Measurements from ENCODE around the gene P2RY13.

Gene P2RY13

DNA sequence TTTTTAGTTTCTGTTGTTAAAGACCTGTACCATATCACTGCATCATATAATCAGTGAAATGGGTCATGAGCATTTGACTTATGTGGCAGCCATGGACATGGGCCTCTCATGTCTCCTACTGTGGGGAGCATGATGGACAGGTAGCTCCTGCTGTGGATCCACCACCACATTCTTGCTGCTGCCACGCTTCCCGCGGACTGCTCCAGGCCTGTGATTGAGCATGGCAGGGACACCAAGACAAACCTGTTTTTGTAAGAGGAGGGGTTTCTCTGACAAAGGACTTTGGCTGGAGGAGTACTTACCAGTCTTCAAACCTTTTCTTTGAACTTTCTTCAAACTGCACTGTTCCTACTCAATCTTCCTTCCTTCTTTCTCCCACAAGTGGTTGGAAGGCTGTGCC is 33.1 kb downstream of the P2RY13 start:
- Histone ChIP-seq H3K4me3 (ENCODE audit: low read depth, low read length) (no peak overlapping the region), H3K27me3 (ENCODE audit: control insufficient read depth, insufficient read depth, low read length) (no peaks in the 10 kb centered on the region), H3K9me3 (ENCODE audit: control insufficient read depth, insufficient read depth, low read length) (no peaks in the 10 kb centered on the region), H3K9ac (ENCODE audit: low read depth, low read length) (no peak overlapping the region), H3K27ac (ENCODE audit: low read depth, low read length) (no peak overlapping the region), H3K36me3 (ENCODE audit: control insufficient read depth, insufficient read depth, low read length) (no peaks in the 10 kb centered on the region), H3K4me1 (ENCODE audit: control insufficient read depth, insufficient read depth, low read length) (no peaks in the 10 kb centered on the region; the same call in 1 of the 2 replicates)

DNA sequence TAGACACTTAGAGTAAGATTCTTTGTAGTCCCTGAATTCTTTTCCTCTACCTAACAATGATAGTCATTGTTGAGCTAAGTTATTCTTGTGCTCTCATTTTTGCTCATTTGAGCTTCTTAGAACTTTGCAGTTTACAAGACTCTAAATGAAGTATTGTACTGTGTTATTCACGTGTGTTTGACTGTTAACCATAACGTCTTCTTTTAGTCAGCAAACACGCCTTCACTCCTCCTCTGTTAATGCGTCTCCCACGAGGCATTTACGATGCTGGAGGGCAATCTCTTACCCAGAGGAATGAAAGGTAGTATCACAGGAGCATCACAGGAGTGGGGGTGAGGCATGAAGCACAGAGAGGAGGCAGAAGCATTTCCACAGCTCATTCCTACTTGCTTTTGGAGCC is 36.2 kb downstream of the P2RY13 start:
- Histone ChIP-seq H3K36me3 (ENCODE audit: control insufficient read depth, insufficient read depth, low read length) (no peaks in the 10 kb centered on the region), H3K9me3 (ENCODE audit: control insufficient read depth, insufficient read depth, low read length) (no peaks in the 10 kb centered on the region), H3K4me3 (ENCODE audit: low read depth, low read length) (no peak overlapping the region)

GRCh38 chr3:151290673-151291072 is 38.7 kb downstream of the P2RY13 start:
- Histone ChIP-seq H3K9ac (ENCODE audit: low read depth, low read length) (no peak overlapping the region), H3K9me3 (ENCODE audit: control insufficient read depth, insufficient read depth, low read length) (no peaks in the 10 kb centered on the region), H3K27me3 (ENCODE audit: control insufficient read depth, insufficient read depth, low read length) (no peaks in the 10 kb centered on the region), H3K27ac (ENCODE audit: low read depth, low read length) (no peak overlapping the region), H3K4me3 (ENCODE audit: low read depth, low read length) (no peak overlapping the region), H3K36me3 (ENCODE audit: control insufficient read depth, insufficient read depth, low read length) (no peaks in the 10 kb centered on the region), H3K4me1 (ENCODE audit: control insufficient read depth, insufficient read depth, low read length) (0 out of 2 replicates have a peak, but pooled peaks cover 7% of the 10 kb centered on the region)

More for the DNA sequence above, 36.2 kb downstream of the P2RY13 start:
- Histone ChIP-seq H3K4me1 (ENCODE audit: control insufficient read depth, insufficient read depth, low read length) (no peaks in the 10 kb centered on the region), H3K27me3 (ENCODE audit: control insufficient read depth, insufficient read depth, low read length) (no peaks in the 10 kb centered on the region), H3K9ac (ENCODE audit: low read depth, low read length) (no peak overlapping the region), H3K27ac (ENCODE audit: low read depth, low read length) (no peak overlapping the region)

DNA sequence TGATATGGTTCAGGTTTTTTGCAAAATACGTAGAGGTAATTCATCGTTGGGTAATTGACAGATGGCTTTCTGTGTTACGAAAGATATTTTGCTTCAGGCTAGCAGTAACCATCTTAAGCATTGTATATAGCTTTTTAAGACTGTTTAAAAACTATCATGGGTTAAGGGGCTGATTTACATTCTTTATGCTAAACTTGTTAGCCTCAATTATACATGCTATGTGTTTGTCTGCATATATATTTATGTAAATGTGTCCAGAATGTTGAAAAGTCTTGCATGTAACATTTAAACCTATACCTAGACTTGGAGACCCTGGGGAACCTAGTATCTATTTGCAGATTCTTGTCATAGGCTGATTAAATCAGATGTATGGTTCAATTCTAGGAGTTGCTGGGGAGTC is 39.9 kb downstream of the P2RY13 start:
- no peaks in the 10 kb centered on the region for H3K36me3 ChIP-seq (ENCODE audit: control insufficient read depth, insufficient read depth, low read length)
- 0 out of 2 replicates have a peak, but pooled peaks cover 7% of the 10 kb centered on the region for H3K4me1 ChIP-seq (ENCODE audit: control insufficient read depth, insufficient read depth, low read length)
- H3K4me3 ChIP-seq (ENCODE audit: low read depth, low read length), result no peak overlapping the region
- H3K27me3 ChIP-seq (ENCODE audit: control insufficient read depth, insufficient read depth, low read length), result no peaks in the 10 kb centered on the region
- H3K27ac ChIP-seq (ENCODE audit: low read depth, low read length), result no peak overlapping the region
- no peak overlapping the region for H3K9ac ChIP-seq (ENCODE audit: low read depth, low read length)
- no peaks in the 10 kb centered on the region for H3K9me3 ChIP-seq (ENCODE audit: control insufficient read depth, insufficient read depth, low read length)

DNA sequence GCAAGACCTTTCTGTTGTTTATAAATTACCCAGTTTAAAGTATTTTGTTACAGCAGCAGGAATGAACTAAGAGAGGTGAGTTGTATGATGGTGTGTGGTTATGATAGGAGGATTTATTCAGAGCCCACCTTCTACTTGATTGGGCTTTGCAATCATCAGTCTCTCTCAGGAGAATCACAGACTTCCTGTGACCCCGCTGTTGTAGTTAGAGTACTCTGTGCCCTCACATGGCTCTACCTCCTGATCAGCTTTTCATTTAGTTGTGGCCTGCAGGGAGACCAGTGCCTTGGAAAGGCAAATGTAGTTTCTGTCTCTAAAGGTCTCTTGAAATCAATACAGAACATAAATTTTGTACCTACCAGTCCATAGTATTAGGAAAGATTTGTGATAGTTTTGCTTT is 43.4 kb downstream of the P2RY13 start:
- Histone ChIP-seq H3K36me3 (ENCODE audit: control insufficient read depth, insufficient read depth, low read length) (no peaks in the 10 kb centered on the region), H3K9me3 (ENCODE audit: control insufficient read depth, insufficient read depth, low read length) (no peaks in the 10 kb centered on the region), H3K4me3 (ENCODE audit: low read depth, low read length) (no peak overlapping the region), H3K9ac (ENCODE audit: low read depth, low read length) (no peak overlapping the region), H3K27ac (ENCODE audit: low read depth, low read length) (no peak overlapping the region), H3K27me3 (ENCODE audit: control insufficient read depth, insufficient read depth, low read length) (no peaks in the 10 kb centered on the region), H3K4me1 (ENCODE audit: control insufficient read depth, insufficient read depth, low read length) (0 out of 2 replicates have a peak, but pooled peaks cover 7% of the 10 kb centered on the region)

GRCh38 chr3:151283907-151284461 is 45.4 kb downstream of the P2RY13 start:
- Histone ChIP-seq H3K27ac (ENCODE audit: low read depth, low read length) (no peak overlapping the region), H3K27me3 (ENCODE audit: control insufficient read depth, insufficient read depth, low read length) (no peaks in the 10 kb centered on the region), H3K36me3 (ENCODE audit: control insufficient read depth, insufficient read depth, low read length) (no peaks in the 10 kb centered on the region), H3K9ac (ENCODE audit: low read depth, low read length) (no peak overlapping the region), H3K9me3 (ENCODE audit: control insufficient read depth, insufficient read depth, low read length) (no peaks in the 10 kb centered on the region), H3K4me1 (ENCODE audit: control insufficient read depth, insufficient read depth, low read length) (0 out of 2 replicates have a peak, but pooled peaks cover 7% of the 10 kb centered on the region), H3K4me3 (ENCODE audit: low read depth, low read length) (no peak overlapping the region)

GRCh38 chr3:151283387-151283786 is 46.0 kb downstream of the P2RY13 start:
- Histone ChIP-seq H3K4me3 (ENCODE audit: low read depth, low read length) (no peak overlapping the region), H3K27me3 (ENCODE audit: control insufficient read depth, insufficient read depth, low read length) (no peaks in the 10 kb centered on the region), H3K9ac (ENCODE audit: low read depth, low read length) (no peak overlapping the region), H3K9me3 (ENCODE audit: control insufficient read depth, insufficient read depth, low read length) (no peaks in the 10 kb centered on the region), H3K4me1 (ENCODE audit: control insufficient read depth, insufficient read depth, low read length) (0 out of 2 replicates have a peak, but pooled peaks cover 7% of the 10 kb centered on the region), H3K27ac (ENCODE audit: low read depth, low read length) (no peak overlapping the region), H3K36me3 (ENCODE audit: control insufficient read depth, insufficient read depth, low read length) (no peaks in the 10 kb centered on the region)

DNA sequence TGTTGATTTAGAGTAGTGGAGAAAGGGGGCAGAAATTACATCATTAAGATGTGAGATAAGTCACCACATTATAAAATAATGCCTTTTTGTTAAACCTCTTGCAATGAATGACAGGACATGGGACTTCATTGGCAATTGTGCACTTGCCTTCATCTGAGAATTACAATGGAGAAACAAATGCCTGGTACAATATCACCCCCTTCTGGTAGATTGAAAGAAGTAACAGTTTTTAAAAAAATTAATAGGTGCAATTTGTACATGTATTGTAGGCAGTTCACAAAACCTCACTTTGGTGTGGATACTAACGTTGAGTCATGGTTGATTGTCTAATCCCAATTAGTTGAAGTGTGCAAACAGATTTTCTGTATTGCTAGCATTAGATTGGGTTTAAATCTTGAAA is 46.4 kb downstream of the P2RY13 start:
- 0 out of 2 replicates have a peak, but pooled peaks cover 7% of the 10 kb centered on the region for H3K4me1 ChIP-seq (ENCODE audit: control insufficient read depth, insufficient read depth, low read length)
- no peak overlapping the region for H3K27ac ChIP-seq (ENCODE audit: low read depth, low read length)
- no peaks in the 10 kb centered on the region for H3K27me3 ChIP-seq (ENCODE audit: control insufficient read depth, insufficient read depth, low read length)
- no peak overlapping the region for H3K9ac ChIP-seq (ENCODE audit: low read depth, low read length)
- no peak overlapping the region for H3K4me3 ChIP-seq (ENCODE audit: low read depth, low read length)
- no peaks in the 10 kb centered on the region for H3K36me3 ChIP-seq (ENCODE audit: control insufficient read depth, insufficient read depth, low read length)
- no peaks in the 10 kb centered on the region for H3K9me3 ChIP-seq (ENCODE audit: control insufficient read depth, insufficient read depth, low read length)

- no peaks in the 10 kb centered on the region for H3K9me3 ChIP-seq (ENCODE audit: control insufficient read depth, insufficient read depth, low read length)
- H3K4me1 ChIP-seq (ENCODE audit: control insufficient read depth, insufficient read depth, low read length), result 0 out of 2 replicates have a peak, but pooled peaks cover 7% of the 10 kb centered on the region
- H3K4me3 ChIP-seq (ENCODE audit: low read depth, low read length), result no peak overlapping the region
- no peaks in the 10 kb centered on the region for H3K36me3 ChIP-seq (ENCODE audit: control insufficient read depth, insufficient read depth, low read length)
- no peak overlapping the region for H3K27ac ChIP-seq (ENCODE audit: low read depth, low read length)
- H3K27me3 ChIP-seq (ENCODE audit: control insufficient read depth, insufficient read depth, low read length), result no peaks in the 10 kb centered on the region
- H3K9ac ChIP-seq (ENCODE audit: low read depth, low read length), result no peak overlapping the region
Measured at GRCh38 chr3:151281671-151282324, 47.6 kb downstream of the P2RY13 start.

DNA sequence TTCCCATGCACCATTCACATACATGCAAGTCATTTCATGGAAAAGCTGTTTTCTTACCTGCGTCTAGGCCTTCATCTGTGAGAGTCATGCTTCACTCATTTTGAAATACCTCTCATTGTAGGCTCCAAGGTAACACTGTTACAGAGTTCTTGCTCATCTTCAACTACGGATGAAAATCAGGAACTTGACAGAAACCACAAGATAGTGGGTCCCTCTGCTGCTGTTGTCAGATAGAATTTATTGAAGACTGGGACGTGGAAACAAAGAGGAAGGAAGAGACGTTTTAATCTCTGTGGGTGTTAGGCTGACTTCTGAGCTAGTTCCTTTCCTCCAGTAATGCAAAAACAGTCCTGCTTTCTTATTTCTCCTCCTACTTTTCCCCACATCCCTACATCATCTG is 51.1 kb downstream of the P2RY13 start, which contains the start of gene P2RY14:
Gene P2RY14 (minus strand): TSS at position 313 of the 400 bp plus-strand sequence. CDS start 64,226 bp downstream, outside the sequence.
- H3K9me3 ChIP-seq (ENCODE audit: control insufficient read depth, insufficient read depth, low read length), result no peaks in the 10 kb centered on the region
- no peaks in the 10 kb centered on the region for H3K36me3 ChIP-seq (ENCODE audit: control insufficient read depth, insufficient read depth, low read length)
- H3K27ac ChIP-seq (ENCODE audit: low read depth, low read length), result no peak within 1 kb of the TSS
- H3K27me3 ChIP-seq (ENCODE audit: control insufficient read depth, insufficient read depth, low read length), result no peaks in the 10 kb centered on the region
- peaks cover 7% of the 10 kb centered on the region; the same call in 1 of the 2 replicates for H3K4me1 ChIP-seq (ENCODE audit: control insufficient read depth, insufficient read depth, low read length)
- no peak within 1 kb of the TSS for H3K9ac ChIP-seq (ENCODE audit: low read depth, low read length)
- H3K4me3 ChIP-seq (ENCODE audit: low read depth, low read length), result no peak within 1 kb of the TSS

- no peak overlapping the region for H3K4me3 ChIP-seq (ENCODE audit: low read depth, low read length)
- H3K4me1 ChIP-seq (ENCODE audit: control insufficient read depth, insufficient read depth, low read length), result peaks cover 7% of the 10 kb centered on the region; the same call in 1 of the 2 replicates
Measured at GRCh38 chr3:151276687-151277042, 52.7 kb downstream of the P2RY13 start.

More at GRCh38 chr3:151276687-151277042, 52.7 kb downstream of the P2RY13 start:
- no peak overlapping the region for H3K9ac ChIP-seq (ENCODE audit: low read depth, low read length)
- no peaks in the 10 kb centered on the region for H3K36me3 ChIP-seq (ENCODE audit: control insufficient read depth, insufficient read depth, low read length)
- no peaks in the 10 kb centered on the region for H3K27me3 ChIP-seq (ENCODE audit: control insufficient read depth, insufficient read depth, low read length)
- H3K9me3 ChIP-seq (ENCODE audit: control insufficient read depth, insufficient read depth, low read length), result no peaks in the 10 kb centered on the region
- H3K27ac ChIP-seq (ENCODE audit: low read depth, low read length), result peak overlapping the region; percentile 45

Data from HUES48 (cell line).